Trophoblast cell (in vitro differentiated cells and primary cell): ENCODE measurements around the gene DGKH.

ENCODE experiments used
- DNase-seq, 2 donors: peaks; one replicate each; pipeline ENCODE4 v3.0.0-alpha.2; 2016
- H2AFZ ChIP-seq: 2 replicates; pipeline ENCODE4 v1.6.1; 2013; ENCODE audit warnings: low read length, moderate library complexity, mild to moderate bottlenecking; ENCODE audit not compliant: insufficient read depth, poor library complexity
- H2AK5ac ChIP-seq: 2 replicates; pipeline ENCODE4 v1.6.1; 2013; ENCODE audit warnings: mild to moderate bottlenecking, low read length
- H2BK120ac ChIP-seq: 2 replicates; pipeline ENCODE4 v1.6.1; 2013; ENCODE audit warnings: low read length, mild to moderate bottlenecking, moderate library complexity; ENCODE audit not compliant: insufficient read depth, poor library complexity
- H2BK12ac ChIP-seq: 2 replicates; pipeline ENCODE4 v1.6.1; 2013; ENCODE audit warnings: mild to moderate bottlenecking, low read length, moderate library complexity
- H2BK5ac ChIP-seq: 2 replicates; pipeline ENCODE4 v1.6.1; 2013; ENCODE audit warnings: low read length, low read depth, moderate library complexity, mild to moderate bottlenecking; ENCODE audit not compliant: poor library complexity
- H3K14ac ChIP-seq: 2 replicates; pipeline ENCODE4 v1.6.1; 2013; ENCODE audit warnings: mild to moderate bottlenecking, low read length
- H3K18ac ChIP-seq: 2 replicates; pipeline ENCODE4 v1.6.1; 2013; ENCODE audit warnings: mild to moderate bottlenecking, low read length
- H3K23ac ChIP-seq: 2 replicates; pipeline ENCODE4 v1.6.1; 2013; ENCODE audit warnings: low read length
- H3K27ac ChIP-seq: 2 replicates; pipeline ENCODE4 v1.5.1; 2013; ENCODE audit warnings: low read depth, mild to moderate bottlenecking, inconsistent platforms, low read length, moderate library complexity
- H3K27me3 ChIP-seq: 2 replicates; pipeline ENCODE4 v1.6.1; 2013; ENCODE audit warnings: inconsistent platforms, mild to moderate bottlenecking, low read length, moderate library complexity; ENCODE audit not compliant: insufficient read depth
- H3K36me3 ChIP-seq, 2 experiments: 1 replicate in 1 of 2; 2 replicates in 1 of 2; pipeline ENCODE4 v1.6.1; 2013; ENCODE audit warnings: low read length in 2 of 2, mild to moderate bottlenecking in 2 of 2, moderate library complexity in 1 of 2; ENCODE audit not compliant: insufficient read depth in 2 of 2, control insufficient read depth in 1 of 2
- H3K4ac ChIP-seq: 2 replicates; pipeline ENCODE4 v1.6.1; 2013; ENCODE audit warnings: low read depth, mild to moderate bottlenecking, low read length, moderate library complexity
- H3K4me1 ChIP-seq, 2 experiments: 1 replicate in 1 of 2; 2 replicates in 1 of 2; pipeline ENCODE4 v1.6.1; 2013; ENCODE audit warnings: low read length in 2 of 2, mild to moderate bottlenecking in 2 of 2, moderate library complexity in 1 of 2; ENCODE audit not compliant: insufficient read depth in 2 of 2, control insufficient read depth in 1 of 2
- H3K4me2 ChIP-seq: 2 replicates; pipeline ENCODE4 v1.6.1; 2013; ENCODE audit warnings: inconsistent platforms, mild to moderate bottlenecking, low read length, moderate library complexity
- H3K4me3 ChIP-seq: 2 replicates; pipeline ENCODE4 v1.5.1; 2013; ENCODE audit warnings: mild to moderate bottlenecking, low read depth, low read length, inconsistent platforms
- H3K79me1 ChIP-seq: one replicate; pipeline ENCODE4 v1.6.1; 2013; ENCODE audit warnings: low read length
- H3K79me2 ChIP-seq: 2 replicates; pipeline ENCODE4 v1.6.1; 2013; ENCODE audit warnings: low read length, mild to moderate bottlenecking; ENCODE audit not compliant: control insufficient read depth, insufficient read depth, poor library complexity
- H3K9ac ChIP-seq: 2 replicates; pipeline ENCODE4 v1.6.1; 2013; ENCODE audit warnings: mild to moderate bottlenecking, low read length
- H3K9me3 ChIP-seq: 2 replicates; pipeline ENCODE4 v1.6.1; 2013; ENCODE audit warnings: low read depth, mild to moderate bottlenecking, control low read depth, inconsistent platforms, low read length; ENCODE audit not compliant: insufficient read depth
- H4K12ac ChIP-seq: 2 replicates; pipeline ENCODE4 v1.6.1; 2013; ENCODE audit warnings: low read depth, mild to moderate bottlenecking, low read length, moderate library complexity
- H4K8ac ChIP-seq: 2 replicates; pipeline ENCODE4 v1.6.1; 2013; ENCODE audit warnings: low read depth, mild to moderate bottlenecking, low read length, moderate library complexity
- H4K91ac ChIP-seq: one replicate; pipeline ENCODE4 v1.6.1; 2013; ENCODE audit warnings: low read depth, mild to moderate bottlenecking, low read length, moderate library complexity
- WGBS: extraction: QIAGEN DNeasy Blood & Tissue Kit; methylation state at CpG from one replicate; pipeline ENCODE4 v1.1.7; 2013; ENCODE audit warnings: missing lambda C conversion rate; ENCODE audit not compliant: insufficient read length, insufficient coverage; ENCODE audit errors: extremely low coverage; 5-methylcytosine and 5-hydroxymethylcytosine counted together

The DGKH gene

GRCh38 chr13:42148538-42148937 lies 100.1 kb downstream of the DGKH start:
- Histone ChIP-seq H3K18ac (no peak overlapping the region), H3K4me3 (no peak overlapping the region), H2BK12ac (no peak overlapping the region), H3K27me3 (no peaks in the 10 kb centered on the region), H3K79me2 (no peaks in the 10 kb centered on the region), H3K4me2 (no peak overlapping the region), H3K79me1 (no peaks in the 10 kb centered on the region), H4K91ac (no peak overlapping the region), H3K9ac (no peak overlapping the region), H3K4ac (no peak overlapping the region), H2AFZ (no peak overlapping the region), H3K14ac (no peak overlapping the region), H3K4me1 (no peaks in the 10 kb centered on the region), H2BK5ac (no peak overlapping the region), H3K9me3 (no peaks in the 10 kb centered on the region), H3K27ac (no peak overlapping the region), H3K23ac (no peak overlapping the region), H3K36me3 (no peaks in the 10 kb centered on the region), H2BK120ac (no peak overlapping the region), H2AK5ac (no peak overlapping the region), H4K12ac (no peak overlapping the region), H4K8ac (no peak overlapping the region)
- no peak for DNase-seq
- WGBS: no CpG with 5 or more reads among the region's 7 CpGs

- no peak for DNase-seq
- H3K27me3 ChIP-seq: no peaks in the 10 kb centered on the region
- no peak overlapping the region for H3K14ac ChIP-seq
- no peaks in the 10 kb centered on the region for H3K79me2 ChIP-seq
- no peak overlapping the region for H3K23ac ChIP-seq
- H3K9me3 ChIP-seq: no peaks in the 10 kb centered on the region
- H2AK5ac ChIP-seq: no peak overlapping the region
- no CpG with 5 or more reads among the region's 4 CpGs for WGBS
- no peak overlapping the region for H2AFZ ChIP-seq
- H3K36me3 ChIP-seq: no peaks in the 10 kb centered on the region
- H2BK12ac ChIP-seq: no peak overlapping the region
- H3K18ac ChIP-seq: no peak overlapping the region
- no peak overlapping the region for H2BK120ac ChIP-seq
- H3K4me1 ChIP-seq: no peaks in the 10 kb centered on the region
- no peak overlapping the region for H4K8ac ChIP-seq
- no peak overlapping the region for H3K4ac ChIP-seq
- H2BK5ac ChIP-seq: no peak overlapping the region
- H4K91ac ChIP-seq: no peak overlapping the region
- no peak overlapping the region for H3K27ac ChIP-seq
- H3K9ac ChIP-seq: no peak overlapping the region
- no peak overlapping the region for H3K4me2 ChIP-seq
- no peak overlapping the region for H3K4me3 ChIP-seq
- H4K12ac ChIP-seq: no peak overlapping the region
- H3K79me1 ChIP-seq: no peaks in the 10 kb centered on the region
These were observed 100.7 kb downstream of the DGKH start for GRCh38 chr13:42149136-42149535.

- H3K36me3 ChIP-seq: no peaks in the 10 kb centered on the region
- no peak overlapping the region for H3K9ac ChIP-seq
These were observed 103.3 kb downstream of the DGKH start for GRCh38 chr13:42151781-42152180.

GRCh38 chr13:42152495-42152894 lies 104.0 kb downstream of the DGKH start:
- no peaks in the 10 kb centered on the region for H3K36me3 ChIP-seq
- no peak overlapping the region for H3K4ac ChIP-seq
- H3K9me3 ChIP-seq: no peaks in the 10 kb centered on the region
- H2BK5ac ChIP-seq: no peak overlapping the region
- no peak overlapping the region for H3K27ac ChIP-seq
- no peak overlapping the region for H3K14ac ChIP-seq
- H3K79me2 ChIP-seq: no peaks in the 10 kb centered on the region
- no peak for DNase-seq
- H3K4me1 ChIP-seq: no peaks in the 10 kb centered on the region
- no peaks in the 10 kb centered on the region for H3K79me1 ChIP-seq
- H3K23ac ChIP-seq: no peak overlapping the region
- H2AFZ ChIP-seq: no peak overlapping the region
- no peak overlapping the region for H2BK12ac ChIP-seq
- WGBS: no CpG with 5 or more reads among the region's 4 CpGs
- H3K4me2 ChIP-seq: no peak overlapping the region
- H2BK120ac ChIP-seq: no peak overlapping the region
- no peak overlapping the region for H3K4me3 ChIP-seq
- no peak overlapping the region for H4K12ac ChIP-seq
- no peak overlapping the region for H4K8ac ChIP-seq
- H4K91ac ChIP-seq: no peak overlapping the region
- no peaks in the 10 kb centered on the region for H3K27me3 ChIP-seq
- no peak overlapping the region for H2AK5ac ChIP-seq
- no peak overlapping the region for H3K18ac ChIP-seq
- no peak overlapping the region for H3K9ac ChIP-seq

More at GRCh38 chr13:42151781-42152180, 103.3 kb downstream of the DGKH start:
- Histone ChIP-seq H3K4ac (no peak overlapping the region), H2BK5ac (no peak overlapping the region), H4K91ac (no peak overlapping the region), H2AFZ (no peak overlapping the region), H3K79me1 (no peaks in the 10 kb centered on the region), H3K4me1 (no peaks in the 10 kb centered on the region), H3K79me2 (no peaks in the 10 kb centered on the region), H3K23ac (no peak overlapping the region), H3K4me2 (no peak overlapping the region), H2BK12ac (no peak overlapping the region), H3K14ac (no peak overlapping the region), H2BK120ac (no peak overlapping the region), H3K27me3 (no peaks in the 10 kb centered on the region), H4K8ac (no peak overlapping the region), H2AK5ac (no peak overlapping the region), H3K27ac (no peak overlapping the region), H3K4me3 (no peak overlapping the region), H3K18ac (no peak overlapping the region), H3K9me3 (no peaks in the 10 kb centered on the region), H4K12ac (no peak overlapping the region)
- WGBS: no CpG with 5 or more reads among the region's 1 CpG
- DNase-seq: no peak
